Gastrocnemius medialis (tissue), 4 donors: ENCODE measurements around the gene PARM1. TPM values are rescaled to one million over a fixed set of nuclear protein-coding genes. Genes with fewer than 3 reads are reported as not detected.

ENCODE experiments used
- ATAC-seq, 2 donors: fragments of 150-250 bp; one replicate each; pipeline ENCODE4 v1.9.1; 2016
- DNase-seq, 2 donors: peaks; one replicate each; pipeline ENCODE4 v3.0.0-alpha.2; 2019
- H3K27ac ChIP-seq, 4 donors: fragments of 200-600 bp; sonication (generic); 1 replicate in 1 of 4; 2 replicates in 3 of 4; pipeline ENCODE4 v1.5.1; 2016 to 2018; ENCODE audit warnings: mild to moderate bottlenecking in 2 of 4, moderate library complexity in 1 of 4
- H3K27me3 ChIP-seq, 3 donors: fragments of 200-600 bp; sonication (generic) in 2 of 3; 1 replicate in 1 of 3; 2 replicates in 2 of 3; pipeline versions ENCODE4 v1.5.1 to v1.6.0; 2016 to 2019; ENCODE audit warnings: mild to moderate bottlenecking in 1 of 3, moderate library complexity in 1 of 3
- H3K36me3 ChIP-seq, 2 donors: fragments of 200-600 bp; sonication (generic) in 1 of 2; one replicate each; pipeline ENCODE4 v1.5.1; 2017 to 2018
- H3K4me1 ChIP-seq, 2 donors: fragments of 200-600 bp; sonication (generic) in 1 of 2; one replicate each; pipeline ENCODE4 v1.5.1; 2016 to 2017; ENCODE audit warnings: mild to moderate bottlenecking in 2 of 2
- H3K4me3 ChIP-seq, 4 donors: fragments of 200-600 bp; sonication (generic) in 3 of 4; 1 replicate in 1 of 4; 2 replicates in 3 of 4; pipeline ENCODE4 v1.5.1; 2016 to 2019; ENCODE audit warnings: mild to moderate bottlenecking in 2 of 4
- H3K9me3 ChIP-seq, 3 donors: fragments of 200-600 bp; sonication (generic) in 2 of 3; 1 replicate in 1 of 3; 2 replicates in 2 of 3; pipeline ENCODE4 v1.5.1; 2016 to 2019
- POLR2A ChIP-seq, 2 donors: fragments of 450-650 bp; IDR thresholded peaks; one replicate each; pipeline ENCODE4 v1.6.1; 2017; ENCODE audit warnings: antibody characterized with exemption in 2 of 2, mild to moderate bottlenecking in 2 of 2, moderate library complexity in 2 of 2
- in situ Hi-C, 4 donors: fragments of 200-750 bp; cut with MboI; loops; one replicate each; pipeline versions ENCODE4 v1.15.0 to v1.8.0; 2017; ENCODE audit warnings: low sequenced_read_pairs in 4 of 4
- intact Hi-C: fragments of 100-400 bp; cut with DNase I; formaldehyde crosslinking; loops from one replicate; pipeline ENCODE4 v1.15.1; 2023; ENCODE audit warnings: low total_unique reads
- total RNA-seq, 4 donors: library from RNA; depleted of rRNA; stranded (reverse); fragments of >200 nt; gene quantifications; one replicate each; pipeline versions ENCODE4 v1.1.0 to v1.2.3, GENCODE V29; 2016
- TF ChIP-seq, protein P1 (sequence below), 5 experiments: fragments of 450-650 bp in 3 of 5; fragments of 200-600 bp in 2 of 5; sonication (generic) in 2 of 5; IDR thresholded peaks in 4 of 5; conservative IDR thresholded peaks in 1 of 5; 1 replicate in 4 of 5; 2 replicates in 1 of 5; pipeline ENCODE4 v1.5.1; 2016 to 2019; ENCODE audit warnings: antibody characterized with exemption in 5 of 5, mild to moderate bottlenecking in 3 of 5, moderate library complexity in 3 of 5

PARM1 gene
- total RNA-seq, 4 donors from 2014 or later, result 9.3 to 13.1 (median 10.3) TPM

- Histone ChIP-seq H3K27ac (no peak overlapping the region), H3K9me3 (no peaks in the 10 kb centered on the region), H3K4me1 (peaks cover 0 to 3% of the 10 kb centered on the region in 2 donors), H3K27me3 (no peaks in the 10 kb centered on the region), H3K36me3 (no peaks in the 10 kb centered on the region), H3K4me3 (no peak overlapping the region)
- in situ Hi-C loops (no loop called here), intact Hi-C loops (no loop called here)
- ATAC-seq (no peak), DNase-seq (no peak)
- TF ChIP-seq POLR2A (IDR thresholded peaks at IDR 0.05), result no peak
- TF ChIP-seq, protein P1, sequence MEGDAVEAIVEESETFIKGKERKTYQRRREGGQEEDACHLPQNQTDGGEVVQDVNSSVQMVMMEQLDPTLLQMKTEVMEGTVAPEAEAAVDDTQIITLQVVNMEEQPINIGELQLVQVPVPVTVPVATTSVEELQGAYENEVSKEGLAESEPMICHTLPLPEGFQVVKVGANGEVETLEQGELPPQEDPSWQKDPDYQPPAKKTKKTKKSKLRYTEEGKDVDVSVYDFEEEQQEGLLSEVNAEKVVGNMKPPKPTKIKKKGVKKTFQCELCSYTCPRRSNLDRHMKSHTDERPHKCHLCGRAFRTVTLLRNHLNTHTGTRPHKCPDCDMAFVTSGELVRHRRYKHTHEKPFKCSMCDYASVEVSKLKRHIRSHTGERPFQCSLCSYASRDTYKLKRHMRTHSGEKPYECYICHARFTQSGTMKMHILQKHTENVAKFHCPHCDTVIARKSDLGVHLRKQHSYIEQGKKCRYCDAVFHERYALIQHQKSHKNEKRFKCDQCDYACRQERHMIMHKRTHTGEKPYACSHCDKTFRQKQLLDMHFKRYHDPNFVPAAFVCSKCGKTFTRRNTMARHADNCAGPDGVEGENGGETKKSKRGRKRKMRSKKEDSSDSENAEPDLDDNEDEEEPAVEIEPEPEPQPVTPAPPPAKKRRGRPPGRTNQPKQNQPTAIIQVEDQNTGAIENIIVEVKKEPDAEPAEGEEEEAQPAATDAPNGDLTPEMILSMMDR (IDR thresholded peaks at IDR 0.05 in 4 of 5, conservative IDR thresholded peaks at IDR 0.05 in 1 of 5), result no peak
These were observed 103.3 kb downstream of the PARM1 start for GRCh38 chr4:75036046-75036830.

DNA sequence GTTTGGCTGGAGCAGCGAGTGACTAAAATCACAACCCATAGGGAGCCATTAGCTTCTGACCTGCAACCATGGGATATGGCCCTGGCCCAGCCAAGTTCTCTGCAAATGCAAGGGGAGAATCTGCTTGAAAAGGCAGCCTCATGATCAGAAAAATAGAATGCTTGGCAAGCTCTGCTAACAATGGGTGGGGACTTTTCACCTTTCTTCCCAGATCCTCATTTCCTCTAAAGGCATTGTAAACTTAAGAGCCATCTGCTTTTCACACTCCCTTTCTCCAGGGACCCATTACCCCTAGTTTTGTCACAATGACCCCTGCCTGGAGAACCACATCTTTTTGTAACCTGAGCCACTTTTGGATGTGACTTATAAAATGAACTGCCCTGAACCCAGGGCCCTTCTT is 104.3 kb downstream of the PARM1 start:
- Histone ChIP-seq H3K4me3 (no peak overlapping the region), H3K9me3 (no peaks in the 10 kb centered on the region), H3K27ac (no peak overlapping the region), H3K36me3 (no peaks in the 10 kb centered on the region), H3K4me1 (peaks cover 0 to 3% of the 10 kb centered on the region in 2 donors), H3K27me3 (no peaks in the 10 kb centered on the region)
- TF ChIP-seq, protein P1 (IDR thresholded peaks at IDR 0.05 in 4 of 5, conservative IDR thresholded peaks at IDR 0.05 in 1 of 5), result no peak
- TF ChIP-seq POLR2A (IDR thresholded peaks at IDR 0.05), result no peak
- intact Hi-C loops (no loop called here), in situ Hi-C loops (no loop called here)
- no peak for ATAC-seq
- no peak for DNase-seq

DNA sequence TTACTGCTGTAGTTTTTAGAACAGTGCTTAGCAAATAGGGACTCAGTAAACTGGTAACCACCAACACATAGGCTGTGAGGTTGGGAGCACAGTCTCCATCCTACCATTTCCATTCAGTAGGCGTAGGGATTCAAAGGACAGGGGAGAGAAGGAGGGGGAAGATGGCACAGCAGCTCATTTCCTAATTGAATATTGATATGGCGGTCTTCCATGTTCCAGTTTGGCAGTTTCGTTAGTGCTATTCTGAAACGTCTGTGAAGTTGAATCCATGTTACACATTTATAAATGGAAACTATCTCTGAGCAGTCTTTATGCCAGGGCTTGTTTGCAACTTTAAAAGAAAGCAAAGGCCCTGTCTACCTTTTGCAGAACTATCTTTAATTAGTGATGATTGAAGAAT is 105.5 kb downstream of the PARM1 start:
- intact Hi-C loops, result no loop called here
- no peak overlapping the region for H3K27ac ChIP-seq

DNA sequence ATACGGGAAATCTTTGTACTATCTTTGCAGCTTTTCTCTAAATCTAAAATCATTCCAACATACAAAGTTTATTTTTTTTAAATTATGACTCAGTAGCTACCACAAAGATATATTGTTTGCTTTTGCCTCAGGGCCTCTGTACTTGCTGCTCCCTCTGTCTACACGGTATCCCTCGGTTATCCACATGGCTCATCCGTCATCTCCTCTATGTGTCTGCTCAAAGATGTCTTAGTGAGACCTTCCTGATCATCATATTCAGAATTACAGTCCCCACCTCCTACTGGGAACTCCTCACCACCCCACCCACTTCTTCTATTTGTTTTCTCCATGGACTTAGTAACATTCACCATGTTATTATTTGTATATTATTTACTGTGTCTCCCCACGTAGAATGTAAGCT is 107.8 kb downstream of the PARM1 start:
- Histone ChIP-seq H3K27ac (no peak overlapping the region), H3K27me3 (no peaks in the 10 kb centered on the region), H3K9me3 (no peaks in the 10 kb centered on the region), H3K4me3 (no peak overlapping the region), H3K36me3 (no peaks in the 10 kb centered on the region), H3K4me1 (peaks cover 0 to 3% of the 10 kb centered on the region in 2 donors)
- DNase-seq (no peak), ATAC-seq (no peak)
- intact Hi-C loops, result no loop called here
- in situ Hi-C loops, result no loop called here
- TF ChIP-seq, protein P1 (IDR thresholded peaks at IDR 0.05 in 4 of 5, conservative IDR thresholded peaks at IDR 0.05 in 1 of 5), result no peak
- no peak for TF ChIP-seq POLR2A (IDR thresholded peaks at IDR 0.05)

More for the DNA sequence above, 105.5 kb downstream of the PARM1 start:
- no peak overlapping the region for H3K4me3 ChIP-seq
- no peaks in the 10 kb centered on the region for H3K9me3 ChIP-seq
- no peaks in the 10 kb centered on the region for H3K36me3 ChIP-seq
- H3K27me3 ChIP-seq, result no peaks in the 10 kb centered on the region
- peaks cover 0 to 3% of the 10 kb centered on the region in 2 donors for H3K4me1 ChIP-seq
- no peak for DNase-seq
- TF ChIP-seq, protein P1 (IDR thresholded peaks at IDR 0.05 in 4 of 5, conservative IDR thresholded peaks at IDR 0.05 in 1 of 5), result no peak
- TF ChIP-seq POLR2A (IDR thresholded peaks at IDR 0.05), result no peak
- no peak for ATAC-seq
- in situ Hi-C loops, result no loop called here
